ENCODE results near the gene DEFB108B.
"Not testable (repeated sequence)": the region's sequence is repeated elsewhere in the genome, so short reads cannot be mapped to it uniquely, and the experiment has no call there.

DNA sequence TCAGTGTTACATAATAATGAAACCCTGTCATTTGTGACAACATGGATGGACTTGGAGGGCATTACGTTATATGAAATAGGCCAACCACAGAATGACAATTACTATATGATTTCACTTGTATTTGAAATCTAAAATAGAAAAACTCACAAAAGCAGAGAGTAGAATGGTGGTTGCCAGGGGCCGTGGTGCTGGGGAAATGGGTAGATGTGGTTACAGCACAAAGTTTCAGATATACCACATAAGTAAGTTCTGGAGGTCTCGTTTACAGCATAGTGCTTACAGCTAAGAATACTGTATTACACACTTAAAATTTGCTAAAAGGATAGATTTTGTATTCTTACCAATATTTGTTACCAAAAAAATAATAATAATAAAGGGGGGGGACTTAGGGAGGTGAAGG is 3.3 kb upstream of the DEFB108B start:
- TF ChIP-seq POLR2AphosphoS5 (IDR thresholded peaks at IDR 0.05; ENCODE audit: borderline replicate concordance, low read depth, low read length); EZH2 (IDR thresholded peaks at IDR 0.05); FOXP2 (optimal IDR thresholded peaks at IDR 0.05; ENCODE audit: control extremely low read depth, extremely low read length, insufficient read depth): not testable (repeated sequence)
